ENCODE results near the gene ASB15.

DNA sequence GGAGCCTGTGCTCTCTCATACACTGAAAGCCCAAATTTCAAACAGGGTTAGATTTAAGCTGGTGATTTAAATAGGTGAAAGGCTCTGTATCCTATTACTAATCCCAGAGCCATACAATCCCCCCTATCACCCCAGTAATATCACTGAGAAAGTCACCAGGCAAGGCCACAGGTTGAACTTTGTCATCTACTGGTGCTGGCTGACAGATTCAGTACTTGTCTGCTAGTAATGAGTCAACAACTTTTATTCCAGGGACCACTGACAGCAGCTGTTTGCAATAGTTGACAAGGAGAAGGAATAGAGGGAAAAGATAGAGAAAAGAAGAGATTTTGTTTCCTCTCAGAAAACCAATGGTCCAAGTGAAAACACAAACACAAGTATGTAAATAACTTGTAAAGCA lies 10.4 kb downstream of the ASB15 start:
- TF ChIP-seq EZH2phosphoT487 (IDR thresholded peaks at IDR 0.05; ENCODE audit: borderline replicate concordance, low read length), result no peak
- no peak for TF ChIP-seq EZH2 (IDR thresholded peaks at IDR 0.05; ENCODE audit: low read length, unreplicated experiment)
- TF ChIP-seq, protein P1, sequence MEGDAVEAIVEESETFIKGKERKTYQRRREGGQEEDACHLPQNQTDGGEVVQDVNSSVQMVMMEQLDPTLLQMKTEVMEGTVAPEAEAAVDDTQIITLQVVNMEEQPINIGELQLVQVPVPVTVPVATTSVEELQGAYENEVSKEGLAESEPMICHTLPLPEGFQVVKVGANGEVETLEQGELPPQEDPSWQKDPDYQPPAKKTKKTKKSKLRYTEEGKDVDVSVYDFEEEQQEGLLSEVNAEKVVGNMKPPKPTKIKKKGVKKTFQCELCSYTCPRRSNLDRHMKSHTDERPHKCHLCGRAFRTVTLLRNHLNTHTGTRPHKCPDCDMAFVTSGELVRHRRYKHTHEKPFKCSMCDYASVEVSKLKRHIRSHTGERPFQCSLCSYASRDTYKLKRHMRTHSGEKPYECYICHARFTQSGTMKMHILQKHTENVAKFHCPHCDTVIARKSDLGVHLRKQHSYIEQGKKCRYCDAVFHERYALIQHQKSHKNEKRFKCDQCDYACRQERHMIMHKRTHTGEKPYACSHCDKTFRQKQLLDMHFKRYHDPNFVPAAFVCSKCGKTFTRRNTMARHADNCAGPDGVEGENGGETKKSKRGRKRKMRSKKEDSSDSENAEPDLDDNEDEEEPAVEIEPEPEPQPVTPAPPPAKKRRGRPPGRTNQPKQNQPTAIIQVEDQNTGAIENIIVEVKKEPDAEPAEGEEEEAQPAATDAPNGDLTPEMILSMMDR (conservative IDR thresholded peaks at IDR 0.05; ENCODE audit: low read depth, low read length), result no peak

Measured in PC-3 (cell line).